ENCODE results near the gene FCHO1.
"Not testable (repeated sequence)": the region's sequence is repeated elsewhere in the genome, so short reads cannot be mapped to it uniquely, and the experiment has no call there.

FCHO1 gene

DNA sequence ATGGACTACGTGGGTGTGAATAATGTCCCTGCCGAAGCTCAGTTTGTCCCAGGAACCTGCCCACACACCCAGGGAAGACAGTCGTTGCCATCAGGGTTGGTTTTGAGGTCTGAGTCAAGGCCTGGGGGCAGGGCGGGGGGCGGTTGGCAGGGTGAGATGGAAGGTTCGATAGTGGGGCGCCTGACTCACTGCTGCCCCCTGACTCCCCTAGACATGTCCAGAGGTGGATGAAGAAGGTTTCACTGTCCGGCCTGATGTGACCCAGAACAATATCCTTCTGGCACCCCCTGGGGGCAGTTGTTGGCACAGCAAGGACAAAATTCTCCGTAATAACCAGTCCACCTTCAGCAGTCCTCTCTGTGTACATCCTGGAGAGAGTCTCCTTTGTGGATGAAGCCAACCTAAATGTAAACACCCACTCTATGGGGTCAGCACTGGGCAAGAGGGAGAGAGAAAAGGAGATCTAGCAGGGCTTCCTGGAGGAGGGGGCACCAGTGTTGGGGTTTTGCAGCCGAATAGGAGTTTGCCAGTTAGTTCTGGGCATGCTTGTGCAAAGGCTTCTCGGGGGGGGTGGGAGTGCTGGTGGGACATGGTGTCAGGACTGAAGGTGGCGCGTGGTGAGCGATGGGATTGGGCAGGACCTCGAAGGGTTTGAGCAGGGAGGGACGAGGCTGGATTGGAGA lies 24.1 kb downstream of the FCHO1 start:
- H3K4me3 ChIP-seq (ENCODE audit: low read length), result no peak overlapping the region
- DNase-seq (ENCODE audit: low read depth), result peak; percentile 9
- TF ChIP-seq, protein P1, sequence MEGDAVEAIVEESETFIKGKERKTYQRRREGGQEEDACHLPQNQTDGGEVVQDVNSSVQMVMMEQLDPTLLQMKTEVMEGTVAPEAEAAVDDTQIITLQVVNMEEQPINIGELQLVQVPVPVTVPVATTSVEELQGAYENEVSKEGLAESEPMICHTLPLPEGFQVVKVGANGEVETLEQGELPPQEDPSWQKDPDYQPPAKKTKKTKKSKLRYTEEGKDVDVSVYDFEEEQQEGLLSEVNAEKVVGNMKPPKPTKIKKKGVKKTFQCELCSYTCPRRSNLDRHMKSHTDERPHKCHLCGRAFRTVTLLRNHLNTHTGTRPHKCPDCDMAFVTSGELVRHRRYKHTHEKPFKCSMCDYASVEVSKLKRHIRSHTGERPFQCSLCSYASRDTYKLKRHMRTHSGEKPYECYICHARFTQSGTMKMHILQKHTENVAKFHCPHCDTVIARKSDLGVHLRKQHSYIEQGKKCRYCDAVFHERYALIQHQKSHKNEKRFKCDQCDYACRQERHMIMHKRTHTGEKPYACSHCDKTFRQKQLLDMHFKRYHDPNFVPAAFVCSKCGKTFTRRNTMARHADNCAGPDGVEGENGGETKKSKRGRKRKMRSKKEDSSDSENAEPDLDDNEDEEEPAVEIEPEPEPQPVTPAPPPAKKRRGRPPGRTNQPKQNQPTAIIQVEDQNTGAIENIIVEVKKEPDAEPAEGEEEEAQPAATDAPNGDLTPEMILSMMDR (conservative IDR thresholded peaks at IDR 0.05; ENCODE audit: low read length), result peak; percentile 68

DNA sequence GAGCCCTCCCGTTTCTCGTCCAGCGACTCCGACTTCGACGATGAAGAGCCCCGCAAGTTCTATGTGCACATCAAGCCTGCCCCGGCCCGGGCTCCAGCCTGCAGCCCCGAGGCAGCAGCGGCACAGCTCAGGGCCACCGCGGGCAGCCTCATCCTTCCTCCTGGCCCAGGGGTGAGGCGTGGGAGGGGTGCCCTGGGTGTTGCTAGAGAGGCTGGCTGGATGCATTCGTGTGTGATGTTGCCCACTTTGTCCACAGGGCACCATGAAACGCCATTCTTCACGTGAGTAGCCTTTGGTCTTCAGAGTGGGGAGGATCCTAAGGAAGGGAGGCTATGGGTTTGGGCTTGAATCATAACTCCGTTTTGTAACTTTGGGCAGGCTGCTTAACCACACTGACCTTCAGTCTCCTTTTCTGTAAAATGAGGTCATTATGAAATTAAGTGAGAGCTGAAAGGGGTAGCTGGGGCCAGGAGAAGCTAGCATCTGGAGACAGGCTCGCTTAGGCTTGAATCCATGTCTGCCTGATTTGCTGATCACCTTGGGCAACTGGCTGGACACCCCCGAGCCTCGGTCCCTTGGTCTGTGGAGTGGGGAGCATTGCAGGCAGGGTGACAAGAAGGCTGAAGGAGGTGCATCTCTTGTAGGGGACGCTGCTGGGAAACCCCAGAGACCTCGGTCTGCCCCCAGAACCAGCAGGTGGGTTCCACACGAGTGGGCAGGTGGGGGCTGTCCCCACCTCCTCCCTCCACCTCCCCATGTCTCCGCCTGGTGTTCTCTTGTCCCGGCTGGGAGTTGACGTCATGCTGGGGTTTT lies 24.9 kb downstream of the FCHO1 start:
- TF ChIP-seq, protein P1 (conservative IDR thresholded peaks at IDR 0.05; ENCODE audit: low read length), result no peak
- H3K4me3 ChIP-seq (ENCODE audit: low read length), result no peak overlapping the region

DNA sequence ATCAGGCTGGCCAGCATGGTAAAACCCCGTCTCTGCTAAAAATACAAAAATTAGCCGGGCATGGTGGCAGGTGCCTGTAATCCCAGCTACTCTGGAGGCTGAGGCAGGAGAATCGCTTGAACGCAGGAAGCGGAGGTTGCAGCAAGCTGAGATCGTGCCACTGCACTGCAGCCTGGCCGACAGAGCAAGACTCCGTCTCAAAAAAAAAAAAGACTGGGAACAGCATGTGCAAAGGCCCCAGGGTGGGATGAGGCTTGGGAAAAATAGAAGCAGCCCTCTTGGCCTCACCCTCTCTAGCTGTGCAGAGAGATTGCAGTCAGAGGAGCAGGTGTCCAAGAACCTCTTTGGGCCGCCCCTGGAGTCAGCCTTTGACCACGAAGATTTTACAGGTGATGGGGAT lies 26.6 kb downstream of the FCHO1 start:
- not testable (repeated sequence) for H3K4me3 ChIP-seq (ENCODE audit: low read length); DNase-seq (ENCODE audit: low read depth)

More for the DNA sequence above, 24.9 kb downstream of the FCHO1 start:
- peak; percentile 37 for DNase-seq (ENCODE audit: low read depth)

DNA sequence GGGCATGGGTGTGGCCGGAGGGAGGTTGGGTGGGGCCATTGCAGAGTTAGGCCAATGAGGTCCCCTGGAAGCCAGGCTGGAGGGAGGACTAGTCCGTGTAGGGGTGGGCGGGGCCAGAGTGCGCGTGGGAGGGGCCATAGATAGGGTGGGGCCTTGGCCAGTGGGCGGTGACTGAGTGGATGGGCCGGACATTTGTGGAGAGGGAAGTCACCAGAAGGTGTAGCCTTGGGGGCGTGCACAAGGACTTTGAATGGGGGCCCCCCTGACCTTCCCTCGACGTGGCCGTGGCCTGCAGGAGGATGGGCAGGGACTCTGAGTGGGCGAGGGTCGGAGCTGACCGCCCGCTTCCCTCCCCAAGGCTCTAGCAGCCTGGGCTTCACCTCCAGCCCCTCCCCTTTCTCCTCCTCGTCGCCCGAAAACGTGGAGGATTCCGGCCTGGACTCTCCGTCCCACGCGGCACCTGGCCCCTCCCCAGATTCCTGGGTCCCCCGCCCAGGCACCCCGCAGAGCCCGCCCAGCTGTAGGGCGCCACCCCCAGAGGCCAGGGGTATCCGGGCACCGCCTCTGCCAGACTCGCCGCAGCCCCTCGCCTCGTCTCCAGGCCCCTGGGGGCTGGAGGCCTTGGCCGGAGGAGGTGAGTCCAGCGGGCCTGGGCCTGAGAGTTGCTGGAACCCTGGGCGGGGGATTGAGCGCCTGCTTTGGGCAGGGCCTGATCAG lies 27.1 kb downstream of the FCHO1 start:
- TF ChIP-seq, protein P1 (conservative IDR thresholded peaks at IDR 0.05; ENCODE audit: low read length), result no peak
- no peak overlapping the region for H3K4me3 ChIP-seq (ENCODE audit: low read length)
- peak; percentile 14 for DNase-seq (ENCODE audit: low read depth)

DNA sequence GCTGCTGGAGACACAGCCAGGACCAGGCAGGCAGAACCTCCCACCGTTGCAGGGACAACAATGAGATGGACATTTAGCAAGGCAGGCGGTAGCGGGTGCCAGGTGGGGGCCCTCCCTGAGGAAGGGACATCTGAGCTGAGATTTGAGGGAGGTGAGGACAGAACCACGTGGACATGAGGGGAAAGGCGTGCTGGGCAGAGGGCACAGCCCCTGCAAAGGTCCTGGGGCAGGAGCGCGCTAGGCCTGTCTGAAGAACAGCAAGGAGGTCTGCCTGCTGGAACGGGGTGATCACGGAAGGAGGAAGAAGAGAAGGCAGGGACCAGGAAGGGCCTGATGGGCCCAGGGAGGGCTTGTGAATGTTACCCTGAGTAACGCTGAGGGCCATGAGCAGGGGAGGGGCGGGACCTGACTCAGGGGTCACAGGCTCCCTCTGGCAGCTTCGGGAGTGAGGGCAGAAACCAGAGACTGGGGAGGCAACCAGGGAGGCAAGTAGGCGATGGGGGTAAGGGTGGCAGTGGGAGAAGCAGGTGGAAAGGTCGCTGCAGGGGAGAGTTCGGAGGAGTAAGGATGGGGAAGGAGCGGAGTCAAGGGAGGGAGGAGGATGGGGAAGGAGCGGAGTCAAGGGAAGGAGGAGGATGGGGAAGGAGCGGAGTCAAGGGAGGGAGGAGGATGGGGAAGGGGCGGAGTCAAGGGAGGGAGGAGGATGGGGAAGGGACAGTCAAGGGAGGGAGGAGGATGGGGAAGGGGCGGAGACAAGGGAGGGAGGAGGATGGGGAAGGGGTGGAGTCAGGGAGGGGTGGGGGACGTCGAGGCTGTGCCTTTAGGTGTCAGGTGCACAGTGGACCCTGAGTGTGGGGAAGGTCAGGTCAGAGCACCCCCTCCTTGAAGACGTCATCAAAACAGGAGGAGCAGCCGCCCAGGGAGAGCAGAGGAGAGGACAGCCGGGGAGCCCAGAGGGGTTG lies 28.0 kb downstream of the FCHO1 start:
- H3K4me3 ChIP-seq (ENCODE audit: low read length), result no peak overlapping the region
- TF ChIP-seq, protein P1 (conservative IDR thresholded peaks at IDR 0.05; ENCODE audit: low read length), result no peak
- peak; percentile 21 for DNase-seq (ENCODE audit: low read depth)

DNA sequence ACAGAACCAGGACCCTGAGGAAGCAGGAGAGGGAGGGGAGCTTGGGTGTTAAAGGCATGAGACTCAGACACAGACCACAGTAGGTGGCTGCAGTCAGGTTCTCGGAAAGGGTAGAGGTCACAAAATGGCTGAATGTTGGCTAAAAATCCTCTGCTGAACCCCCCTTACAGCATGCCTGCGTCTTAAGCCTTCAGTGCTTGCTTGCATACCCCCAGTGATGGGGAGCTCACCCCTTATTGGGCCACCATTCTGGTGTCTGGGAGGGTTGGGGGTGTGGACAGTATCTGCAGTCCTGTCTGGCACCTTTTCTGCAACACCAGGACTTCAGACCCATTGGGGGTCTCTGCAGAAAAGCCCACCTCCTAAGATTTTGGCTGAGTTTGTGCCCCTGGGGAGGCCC lies 29.5 kb downstream of the FCHO1 start:
- no peak for DNase-seq (ENCODE audit: low read depth)
- no peak overlapping the region for H3K4me3 ChIP-seq (ENCODE audit: low read length)
- TF ChIP-seq, protein P1 (conservative IDR thresholded peaks at IDR 0.05; ENCODE audit: low read length), result no peak

DNA sequence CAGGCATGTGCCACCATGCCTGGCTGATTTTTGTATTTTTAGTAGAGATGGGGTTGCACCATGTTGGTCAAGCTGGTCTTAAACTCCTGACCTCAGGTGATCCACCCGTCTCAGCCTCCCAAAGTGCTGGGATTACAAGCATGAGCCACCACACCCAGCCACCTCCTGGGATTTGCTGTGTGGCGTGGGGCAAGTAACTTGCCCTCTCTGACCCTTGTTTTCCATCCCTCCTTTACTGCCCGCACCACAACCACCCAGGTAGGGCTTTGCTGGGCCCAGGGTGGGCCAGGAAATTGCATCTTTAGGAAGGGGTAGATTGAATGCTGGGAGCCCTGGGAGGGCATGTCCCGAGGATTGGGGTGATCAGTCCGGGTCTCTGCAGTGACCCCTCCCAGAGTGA lies 32.4 kb downstream of the FCHO1 start:
- not testable (repeated sequence) for H3K4me3 ChIP-seq (ENCODE audit: low read length); DNase-seq (ENCODE audit: low read depth)

Data from AG10803 (cell line).